Right lobe of liver (tissue), 6 donors: ENCODE measurements around the gene METAP1. TPM values are rescaled to one million over a fixed set of nuclear protein-coding genes. Genes with fewer than 3 reads are reported as not detected.
"Not testable (repeated sequence)": the region's sequence is repeated elsewhere in the genome, so short reads cannot be mapped to it uniquely, and the experiment has no call there.

Experiments
- ATAC-seq, 4 donors: fragments of 200-7000 bp; cut with Tn5 transposase; one replicate each; pipeline ENCODE4 v1.9.1; 2020; ENCODE audit warnings: mild to moderate bottlenecking in 4 of 4, moderate library complexity in 4 of 4
- DNase-seq, 3 donors: peaks; one replicate each; pipeline ENCODE4 v3.0.0-alpha.2; 2020
- H3K27ac ChIP-seq, 3 donors: fragments of 200-600 bp; one replicate each; pipeline ENCODE4 v1.8.0; 2022
- H3K27me3 ChIP-seq, 2 donors: fragments of 200-600 bp; one replicate each; pipeline ENCODE4 v1.8.0; 2022
- H3K36me3 ChIP-seq, 4 donors: fragments of 200-600 bp; sonication (generic) in 1 of 4; one replicate each; pipeline versions ENCODE4 v1.5.1 to v1.8.0; 2017 to 2022; ENCODE audit warnings: control low read depth in 1 of 4
- H3K4me1 ChIP-seq, 4 donors: fragments of 200-600 bp; sonication (generic) in 1 of 4; one replicate each; pipeline versions ENCODE4 v1.5.1 to v1.8.0; 2017 to 2022; ENCODE audit warnings: control low read depth in 1 of 4
- H3K4me3 ChIP-seq, 3 donors: fragments of 200-600 bp; one replicate each; pipeline ENCODE4 v1.8.0; 2022
- H3K9me3 ChIP-seq, 4 donors: fragments of 200-600 bp; sonication (generic) in 1 of 4; one replicate each; pipeline versions ENCODE4 v1.5.1 to v1.8.0; 2017 to 2022; ENCODE audit warnings: control low read depth in 1 of 4
- POLR2A ChIP-seq: fragments of 450-650 bp; IDR thresholded peaks from one replicate; pipeline ENCODE4 v1.6.1; 2017; ENCODE audit warnings: antibody characterized with exemption, mild to moderate bottlenecking
- WGBS: methylation state at CpG from one replicate; pipeline ENCODE4 v1.1.6; 2018; ENCODE audit warnings: low coverage, low lambda C conversion rate; ENCODE audit not compliant: insufficient coverage; ENCODE audit errors: missing lambda C conversion rate; 5-methylcytosine and 5-hydroxymethylcytosine counted together
- intact Hi-C, 2 donors: fragments of 100-400 bp; cut with DNase I; formaldehyde crosslinking; loops; one replicate each; pipeline versions ENCODE4 v1.11.2 to v1.14.1; 2022
- microRNA-seq, 2 donors: library from miRNA; unstranded; fragments of <30 nt; microRNA quantifications; one replicate each; pipeline ENCODE4, GENCODE V29; 2019 to 2020
- small RNA-seq, 2 experiments: library from RNA; depleted of rRNA; stranded (forward); fragments of <200 nt; gene quantifications; one replicate each; pipeline ENCODE3, GENCODE V24; 2016
- total RNA-seq, 6 experiments: library from RNA; depleted of rRNA in 2 of 6; stranded (reverse); fragments of >200 nt in 2 of 6; fragmentation: NEBNext Ultra II Directional in 3 of 6; extraction: Animal tissue kit (Norgen Biotek cat#: 25700) in 3 of 6; gene quantifications; one replicate each; pipeline versions ENCODE4 v1.1.0 to v1.2.4, GENCODE V29; 2016 to 2023
- TF ChIP-seq, protein P1 (sequence below), 4 donors: fragments of 200-600 bp in 3 of 4; fragments of 450-650 bp in 1 of 4; IDR thresholded peaks; one replicate each; pipeline versions ENCODE4 v1.5.1 to v1.8.0; 2016 to 2022; ENCODE audit warnings: antibody characterized with exemption in 4 of 4, mild to moderate bottlenecking in 2 of 4
- donor health status: DM: no; HTN: yes; CAD: no.
- donor health status: DM: no; HTN: no; CAD: no.
- donor health status: DM: no; HTN: no; CAD: no.
- donor health status: DM: no; HTN: yes; CAD: no.
- donor health status: DM: no; HTN: yes; CAD: no.

Gene METAP1
- total RNA-seq, 6 experiments from 2014 or later, result 12.4 to 16.8 (median 14.9) TPM

DNA sequence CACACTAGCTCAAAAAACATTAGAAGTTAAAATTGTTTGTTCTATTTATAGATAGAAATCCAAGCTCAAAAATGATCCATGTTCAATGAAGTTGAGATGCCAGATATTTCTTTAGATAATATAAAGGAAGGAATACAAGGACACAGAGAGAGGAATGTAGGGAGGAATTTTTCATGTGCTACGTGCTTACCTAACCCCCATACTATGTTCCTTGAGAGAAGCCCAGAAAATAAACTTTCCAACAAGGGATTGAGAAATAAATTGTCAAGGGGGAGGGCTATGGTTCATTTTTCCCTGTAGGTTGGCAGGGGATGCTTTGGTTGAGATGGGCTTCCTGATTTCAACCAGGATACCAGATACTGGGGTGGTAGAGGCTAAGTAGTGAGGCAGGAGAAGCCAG, 108.6 kb downstream of the METAP1 start:
- H3K36me3 ChIP-seq, result no peaks in the 10 kb centered on the region
- no peaks in the 10 kb centered on the region for H3K9me3 ChIP-seq
- H3K4me1 ChIP-seq, result no peaks in the 10 kb centered on the region
- no peak overlapping the region for H3K4me3 ChIP-seq
- DNase-seq, result no peak
- intact Hi-C loops, result no loop called here
- no peak overlapping the region for H3K27ac ChIP-seq
- WGBS, result 100% methylated on average over 1 of the region's 1 CpG
- no peaks in the 10 kb centered on the region for H3K27me3 ChIP-seq
- no peak for ATAC-seq
- TF ChIP-seq, protein P1, sequence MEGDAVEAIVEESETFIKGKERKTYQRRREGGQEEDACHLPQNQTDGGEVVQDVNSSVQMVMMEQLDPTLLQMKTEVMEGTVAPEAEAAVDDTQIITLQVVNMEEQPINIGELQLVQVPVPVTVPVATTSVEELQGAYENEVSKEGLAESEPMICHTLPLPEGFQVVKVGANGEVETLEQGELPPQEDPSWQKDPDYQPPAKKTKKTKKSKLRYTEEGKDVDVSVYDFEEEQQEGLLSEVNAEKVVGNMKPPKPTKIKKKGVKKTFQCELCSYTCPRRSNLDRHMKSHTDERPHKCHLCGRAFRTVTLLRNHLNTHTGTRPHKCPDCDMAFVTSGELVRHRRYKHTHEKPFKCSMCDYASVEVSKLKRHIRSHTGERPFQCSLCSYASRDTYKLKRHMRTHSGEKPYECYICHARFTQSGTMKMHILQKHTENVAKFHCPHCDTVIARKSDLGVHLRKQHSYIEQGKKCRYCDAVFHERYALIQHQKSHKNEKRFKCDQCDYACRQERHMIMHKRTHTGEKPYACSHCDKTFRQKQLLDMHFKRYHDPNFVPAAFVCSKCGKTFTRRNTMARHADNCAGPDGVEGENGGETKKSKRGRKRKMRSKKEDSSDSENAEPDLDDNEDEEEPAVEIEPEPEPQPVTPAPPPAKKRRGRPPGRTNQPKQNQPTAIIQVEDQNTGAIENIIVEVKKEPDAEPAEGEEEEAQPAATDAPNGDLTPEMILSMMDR (IDR thresholded peaks at IDR 0.05), result no peak
- TF ChIP-seq POLR2A, result no peak

DNA sequence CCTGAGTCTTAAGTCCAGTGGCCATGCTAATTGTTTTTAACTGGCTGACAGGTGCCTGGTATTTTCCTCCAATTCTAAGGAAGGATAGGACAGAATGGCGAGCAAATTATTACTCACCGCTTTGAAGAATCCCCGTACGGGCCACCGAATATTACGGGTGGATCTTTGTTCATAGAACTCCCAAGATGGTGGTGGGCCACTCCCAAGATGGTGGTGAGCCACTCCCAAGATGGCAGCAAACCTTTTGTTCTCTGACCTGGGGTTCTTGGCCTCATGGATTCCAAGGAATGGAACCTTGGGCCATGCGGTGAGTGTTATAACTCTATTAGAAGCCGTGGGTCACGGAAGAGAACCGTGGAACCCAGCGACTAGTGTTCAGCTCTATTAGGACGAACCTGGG, 113.8 kb downstream of the METAP1 start:
- H3K9me3 ChIP-seq, intact Hi-C loops, DNase-seq, H3K27me3 ChIP-seq, ATAC-seq, H3K36me3 ChIP-seq, H3K4me3 ChIP-seq, H3K27ac ChIP-seq, H3K4me1 ChIP-seq: not testable (repeated sequence)
- 70% methylated on average over 6 of the region's 12 CpGs for WGBS

Small RNA genes lying within 50 kb of the gene (microRNA-seq; reads per million reads assigned to microRNA genes)
- gene MIR3684, result 0.29 to 2.6 reads per million in 2 donors

Small RNA genes lying within 50 kb of the gene (small RNA-seq; reads per million reads assigned to genes)
- gene MIR3684, result 0 reads per million in 2 experiments
- gene RNU7-149P, result 0 reads per million in 2 experiments

Other genes starting within 250 kb of the METAP1 start
- gene EIF4E, start 66.6 kb upstream of the METAP1 start, total RNA-seq, result 10 to 100 TPM; 28.4 to 48.8 (median 34.3) TPM
- gene ADH5, start 93.1 kb downstream of the METAP1 start, total RNA-seq, result 100 to 1,000 TPM; 109 to 170 (median 131) TPM
- 100 to 1,000 TPM; 133 to 957 (median 467) TPM for gene ADH4, start 148.6 kb downstream of the METAP1 start, total RNA-seq
- gene ADH6, start 223.5 kb downstream of the METAP1 start, total RNA-seq, result 100 to 1,000 TPM in 3 of 6 experiments, 10 to 100 TPM in 3; 73.9 to 213 (median 124) TPM